OCI-LY1 (cell line): ENCODE measurements around the gene ABCB4.
"Not testable (repeated sequence)": the region's sequence is repeated elsewhere in the genome, so short reads cannot be mapped to it uniquely, and the experiment has no call there.

ENCODE experiments used
- H2AFZ ChIP-seq: fragments of 200-600 bp; sonication (generic), shearing (Covaris generic); 2 replicates; pipeline ENCODE4 v1.6.0; 2014; ENCODE audit warnings: antibody characterized with exemption, mild to moderate bottlenecking, low read length
- H3F3A ChIP-seq: fragments of 200-600 bp; sonication (generic), shearing (Covaris generic); 2 replicates; pipeline ENCODE4 v1.6.0; 2014; ENCODE audit warnings: mild to moderate bottlenecking, antibody characterized with exemption, low read length, moderate library complexity; ENCODE audit not compliant: insufficient read depth
- H3K27ac ChIP-seq: fragments of 200-600 bp; sonication (generic); 2 replicates; pipeline ENCODE4 v1.5.1; 2014; ENCODE audit warnings: low read length, mixed run types, mild to moderate bottlenecking, low read depth; ENCODE audit not compliant: poor library complexity, severe bottlenecking
- H3K27me3 ChIP-seq: fragments of 200-600 bp; sonication (generic); 2 replicates; pipeline ENCODE4 v1.6.0; 2014; ENCODE audit warnings: antibody characterized with exemption, mild to moderate bottlenecking, low read length, moderate library complexity; ENCODE audit not compliant: insufficient read depth
- H3K36me3 ChIP-seq: fragments of 200-600 bp; sonication (generic); 2 replicates; pipeline ENCODE4 v1.6.1; 2014; ENCODE audit warnings: mild to moderate bottlenecking, antibody characterized with exemption, low read length, moderate library complexity, mixed read lengths; ENCODE audit not compliant: insufficient read depth
- H3K4me1 ChIP-seq: fragments of 200-600 bp; sonication (generic); 2 replicates; pipeline ENCODE4 v1.5.1; 2014; ENCODE audit warnings: mild to moderate bottlenecking, low read length, moderate library complexity; ENCODE audit not compliant: insufficient read depth, severe bottlenecking
- H3K4me2 ChIP-seq: fragments of 200-600 bp; sonication (generic), shearing (Covaris generic); 2 replicates; pipeline ENCODE4 v1.6.1; 2014; ENCODE audit warnings: low read length
- H3K4me3 ChIP-seq: fragments of 200-600 bp; sonication (generic); 2 replicates; pipeline ENCODE4 v1.5.1; 2014; ENCODE audit warnings: low read length, low read depth, mild to moderate bottlenecking, mixed read lengths; ENCODE audit not compliant: poor library complexity, severe bottlenecking
- H3K79me2 ChIP-seq: fragments of 200-600 bp; shearing (Covaris generic); 2 replicates; pipeline ENCODE4 v1.6.1; 2016; ENCODE audit warnings: mixed run types, low read length, mixed read lengths; ENCODE audit not compliant: insufficient read depth
- H3K9ac ChIP-seq: fragments of 200-600 bp; sonication (generic), shearing (Covaris generic); 2 replicates; pipeline ENCODE4 v1.6.1; 2014; ENCODE audit warnings: mild to moderate bottlenecking, low read length, mixed read lengths
- H3K9me2 ChIP-seq: fragments of 200-600 bp; sonication (generic), shearing (Covaris generic); 2 replicates; pipeline ENCODE4 v1.6.1; 2014; ENCODE audit warnings: low read depth, mild to moderate bottlenecking, low read length, mixed read lengths
- H3K9me3 ChIP-seq: fragments of 200-600 bp; shearing (Covaris generic); 2 replicates; pipeline ENCODE4 v1.6.1; 2014; ENCODE audit warnings: low read length, mixed read lengths
- H4K20me1 ChIP-seq: fragments of 200-600 bp; sonication (generic), shearing (Covaris generic); 2 replicates; pipeline ENCODE4 v1.6.0; 2016; ENCODE audit warnings: mild to moderate bottlenecking, low read length; ENCODE audit not compliant: insufficient read depth
- EZH2 ChIP-seq: fragments of 200-600 bp; sonication (generic), shearing (Covaris generic); IDR thresholded peaks from 2 replicates; pipeline ENCODE4 v1.8.0; 2017; ENCODE audit warnings: borderline replicate concordance, mixed run types, mild to moderate bottlenecking, antibody characterized with exemption, low read length, moderate library complexity, mixed read lengths
- TF ChIP-seq, protein P1 (sequence below): fragments of 200-600 bp; sonication (generic), shearing (Covaris generic); IDR thresholded peaks from 2 replicates; pipeline ENCODE4 v1.5.1; 2017; ENCODE audit warnings: mild to moderate bottlenecking, antibody characterized with exemption, low read length, moderate library complexity, mixed read lengths

The ABCB4 gene

DNA sequence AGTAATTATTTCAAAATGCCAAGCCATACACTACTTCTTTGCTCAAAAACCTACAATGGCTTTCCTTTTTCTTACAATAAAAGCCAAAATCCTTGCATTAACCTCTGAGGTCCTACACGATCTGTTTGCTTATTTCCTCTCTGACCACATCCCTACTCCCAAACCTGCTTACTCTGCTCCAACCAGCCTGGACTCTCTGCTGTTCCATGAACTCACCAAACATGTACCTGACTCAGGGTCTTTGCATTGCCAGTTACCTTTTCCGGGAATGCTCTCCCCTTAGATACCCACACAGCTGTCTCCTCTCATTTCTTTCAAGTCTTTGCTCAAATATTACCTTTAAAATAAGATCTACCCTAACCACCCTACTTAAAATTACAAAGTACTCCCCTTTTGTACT, 2.3 kb downstream of the ABCB4 start:
- H3K4me1 ChIP-seq, result peaks cover 41% of the 10 kb centered on the region
- no peaks in the 10 kb centered on the region for H3K79me2 ChIP-seq
- H3K36me3 ChIP-seq, result no peaks in the 10 kb centered on the region
- H3K4me2 ChIP-seq, result peak overlapping the region; percentile 77
- H3K27me3 ChIP-seq, result no peaks in the 10 kb centered on the region
- H3F3A ChIP-seq, result no peaks in the 10 kb centered on the region; the same call in 1 of the 2 replicates
- peak overlapping the region; percentile 76 for H3K4me3 ChIP-seq
- H2AFZ ChIP-seq, result no peak overlapping the region
- no peaks in the 10 kb centered on the region for H3K9me2 ChIP-seq
- peak overlapping the region; percentile 88 for H3K27ac ChIP-seq
- H3K9me3 ChIP-seq, result no peaks in the 10 kb centered on the region
- peak overlapping the region; percentile 1; the same call in 1 of the 2 replicates for H3K9ac ChIP-seq
- H4K20me1 ChIP-seq, result no peaks in the 10 kb centered on the region
- TF ChIP-seq, protein P1, sequence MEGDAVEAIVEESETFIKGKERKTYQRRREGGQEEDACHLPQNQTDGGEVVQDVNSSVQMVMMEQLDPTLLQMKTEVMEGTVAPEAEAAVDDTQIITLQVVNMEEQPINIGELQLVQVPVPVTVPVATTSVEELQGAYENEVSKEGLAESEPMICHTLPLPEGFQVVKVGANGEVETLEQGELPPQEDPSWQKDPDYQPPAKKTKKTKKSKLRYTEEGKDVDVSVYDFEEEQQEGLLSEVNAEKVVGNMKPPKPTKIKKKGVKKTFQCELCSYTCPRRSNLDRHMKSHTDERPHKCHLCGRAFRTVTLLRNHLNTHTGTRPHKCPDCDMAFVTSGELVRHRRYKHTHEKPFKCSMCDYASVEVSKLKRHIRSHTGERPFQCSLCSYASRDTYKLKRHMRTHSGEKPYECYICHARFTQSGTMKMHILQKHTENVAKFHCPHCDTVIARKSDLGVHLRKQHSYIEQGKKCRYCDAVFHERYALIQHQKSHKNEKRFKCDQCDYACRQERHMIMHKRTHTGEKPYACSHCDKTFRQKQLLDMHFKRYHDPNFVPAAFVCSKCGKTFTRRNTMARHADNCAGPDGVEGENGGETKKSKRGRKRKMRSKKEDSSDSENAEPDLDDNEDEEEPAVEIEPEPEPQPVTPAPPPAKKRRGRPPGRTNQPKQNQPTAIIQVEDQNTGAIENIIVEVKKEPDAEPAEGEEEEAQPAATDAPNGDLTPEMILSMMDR, result no peak
- TF ChIP-seq EZH2, result no peak

GRCh38 chr7:87471473-87471872, 4.0 kb downstream of the ABCB4 start:
- no peak overlapping the region for H2AFZ ChIP-seq
- no peaks in the 10 kb centered on the region for H4K20me1 ChIP-seq
- peaks cover 41% of the 10 kb centered on the region for H3K4me1 ChIP-seq
- no peak for TF ChIP-seq EZH2
- TF ChIP-seq, protein P1, result no peak
- H3K27me3 ChIP-seq, result no peaks in the 10 kb centered on the region
- no peak overlapping the region for H3K27ac ChIP-seq
- H3K9ac ChIP-seq, result no peak overlapping the region
- no peaks in the 10 kb centered on the region for H3K9me3 ChIP-seq
- H3K9me2 ChIP-seq, result no peaks in the 10 kb centered on the region
- H3K4me3 ChIP-seq, result no peak overlapping the region
- H3F3A ChIP-seq, result no peaks in the 10 kb centered on the region; the same call in 1 of the 2 replicates
- no peak overlapping the region for H3K4me2 ChIP-seq
- no peaks in the 10 kb centered on the region for H3K36me3 ChIP-seq
- H3K79me2 ChIP-seq, result no peaks in the 10 kb centered on the region

GRCh38 chr7:87469204-87469603, 6.3 kb downstream of the ABCB4 start:
- not testable (repeated sequence) for H3K36me3 ChIP-seq, H4K20me1 ChIP-seq, H2AFZ ChIP-seq, H3K9ac ChIP-seq, H3K9me2 ChIP-seq, H3K4me3 ChIP-seq, H3K27me3 ChIP-seq, H3K4me2 ChIP-seq, H3F3A ChIP-seq, H3K79me2 ChIP-seq, H3K27ac ChIP-seq, H3K9me3 ChIP-seq
- H3K4me1 ChIP-seq, result peaks cover 25% of the 10 kb centered on the region

DNA sequence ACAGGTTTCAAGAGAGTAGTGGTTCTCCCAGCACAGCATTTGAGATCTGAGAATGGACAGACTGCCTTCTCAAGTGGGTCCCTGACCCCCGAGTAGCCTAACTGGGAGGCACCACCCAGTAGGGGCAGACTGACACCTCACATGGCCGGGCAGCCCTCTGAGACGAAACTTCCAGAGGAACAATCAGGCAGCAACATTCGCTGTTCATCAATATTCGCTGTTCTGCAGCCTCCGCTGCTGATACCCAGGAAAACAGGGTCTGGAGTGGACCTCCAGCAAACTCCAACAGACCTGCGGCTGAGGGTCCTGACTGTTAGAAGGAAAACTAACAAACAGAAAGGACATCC, 10.0 kb downstream of the ABCB4 start:
- H3K9me2 ChIP-seq, H3K27me3 ChIP-seq, H3K79me2 ChIP-seq, H4K20me1 ChIP-seq, H3K4me1 ChIP-seq, H3F3A ChIP-seq, H3K9ac ChIP-seq, H3K27ac ChIP-seq, H3K4me3 ChIP-seq, H3K4me2 ChIP-seq, H2AFZ ChIP-seq, H3K9me3 ChIP-seq: not testable (repeated sequence)
- peaks cover 15% of the 10 kb centered on the region for H3K36me3 ChIP-seq

DNA sequence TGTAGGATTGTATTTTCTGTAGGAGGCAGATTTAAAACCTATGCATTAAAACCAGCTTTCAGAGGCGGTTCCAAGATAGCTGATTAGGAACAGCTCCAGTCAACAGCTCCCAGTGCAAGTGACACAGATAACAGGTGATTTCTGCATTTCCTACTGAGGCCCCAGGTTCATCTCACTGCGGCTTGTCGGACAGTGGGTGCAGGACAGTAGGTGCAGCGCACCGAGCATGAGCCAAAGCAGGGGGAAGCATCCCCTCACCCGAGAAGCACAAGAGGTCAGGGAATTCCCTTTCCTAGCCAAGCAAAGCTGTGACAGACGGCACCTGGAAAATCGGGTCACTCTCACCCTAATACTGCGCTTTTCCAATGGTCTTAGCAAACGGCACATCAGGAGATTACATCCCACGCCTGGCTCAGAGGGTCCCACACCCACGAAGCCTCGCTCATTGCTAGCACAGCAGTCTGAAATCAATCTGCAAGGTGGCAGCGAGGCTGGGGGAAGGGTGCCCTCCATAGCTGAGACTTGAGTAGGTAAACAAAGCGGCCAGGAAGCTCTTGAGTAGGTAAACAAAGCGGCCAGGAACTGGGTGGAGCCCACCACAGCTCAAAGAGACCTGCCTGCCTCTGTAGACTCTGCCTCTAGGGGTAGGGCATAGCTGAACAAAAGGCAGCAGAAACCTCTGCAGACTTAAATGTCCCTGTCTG, 10.5 kb downstream of the ABCB4 start:
- H4K20me1 ChIP-seq, H3K4me3 ChIP-seq, H3K4me2 ChIP-seq, H3F3A ChIP-seq, H3K9me3 ChIP-seq, H3K79me2 ChIP-seq, H3K4me1 ChIP-seq, H3K9me2 ChIP-seq, H3K9ac ChIP-seq, H3K27me3 ChIP-seq, H2AFZ ChIP-seq, H3K27ac ChIP-seq: not testable (repeated sequence)
- peaks cover 15% of the 10 kb centered on the region for H3K36me3 ChIP-seq
